Gastroesophageal sphincter (tissue), 4 donors: ENCODE results near the gene HESX1. TPM values are rescaled to one million over a fixed set of nuclear protein-coding genes. Genes with fewer than 3 reads are reported as not detected.

Source experiments
- ATAC-seq: fragments of 150-250 bp; one replicate; pipeline ENCODE4 v1.9.1; 2016; ENCODE audit warnings: mild to moderate bottlenecking, moderate library complexity
- H3K27ac ChIP-seq, 4 donors: fragments of 200-600 bp; sonication (generic) in 3 of 4; 1 replicate in 3 of 4; 2 replicates in 1 of 4; pipeline ENCODE4 v1.5.1; 2016 to 2019
- H3K27me3 ChIP-seq: fragments of 200-600 bp; sonication (generic); one replicate; pipeline ENCODE4 v1.5.1; 2019
- H3K36me3 ChIP-seq, 2 donors: fragments of 200-600 bp; sonication (generic); one replicate each; pipeline ENCODE4 v1.5.1; 2019; ENCODE audit warnings: control low read depth in 1 of 2
- H3K4me1 ChIP-seq, 3 donors: fragments of 200-600 bp; sonication (generic); 1 replicate in 2 of 3; 2 replicates in 1 of 3; pipeline ENCODE4 v1.5.1; 2016 to 2019; ENCODE audit warnings: control low read depth in 2 of 3
- H3K4me3 ChIP-seq, 2 donors: fragments of 200-600 bp; sonication (generic); one replicate each; pipeline ENCODE4 v1.5.1; 2019; ENCODE audit warnings: mild to moderate bottlenecking in 1 of 2, moderate library complexity in 1 of 2
- H3K9me3 ChIP-seq, 3 donors: fragments of 200-600 bp; sonication (generic); one replicate each; pipeline ENCODE4 v1.5.1; 2017 to 2019; ENCODE audit warnings: control low read depth in 2 of 3
- CTCF ChIP-seq, 4 experiments: fragments of 200-600 bp in 2 of 4; fragments of 450-650 bp in 2 of 4; sonication (generic) in 1 of 4; IDR thresholded peaks; one replicate each; pipeline ENCODE4 v1.5.1; 2017 to 2019; ENCODE audit warnings: antibody characterized with exemption in 4 of 4, mild to moderate bottlenecking in 2 of 4, moderate library complexity in 2 of 4
- EP300 ChIP-seq: sonication (generic); formaldehyde crosslinking; IDR thresholded peaks from one replicate; pipeline ENCODE4 v1.6.1; 2017; ENCODE audit warnings: antibody characterized with exemption, mild to moderate bottlenecking
- POLR2A ChIP-seq, 2 donors: fragments of 450-650 bp; IDR thresholded peaks; one replicate each; pipeline ENCODE4 v1.6.1; 2017; ENCODE audit warnings: antibody characterized with exemption in 2 of 2, mild to moderate bottlenecking in 2 of 2, moderate library complexity in 1 of 2
- POLR2AphosphoS5 ChIP-seq: sonication (generic); formaldehyde crosslinking; IDR thresholded peaks from one replicate; pipeline ENCODE4 v1.6.1; 2017; ENCODE audit warnings: antibody characterized with exemption
- WGBS, 2 donors: methylation state at CpG; one replicate each; pipeline ENCODE4 v1.1.5; 2018; ENCODE audit warnings: low coverage in 1 of 2; 5-methylcytosine and 5-hydroxymethylcytosine counted together
- total RNA-seq, 4 donors: library from RNA; depleted of rRNA; stranded (reverse); fragments of >200 nt; gene quantifications; one replicate each; pipeline ENCODE4 v1.1.0, GENCODE V29; 2016

Gene HESX1
- total RNA-seq, 4 donors from 2014 or later = not detected

DNA sequence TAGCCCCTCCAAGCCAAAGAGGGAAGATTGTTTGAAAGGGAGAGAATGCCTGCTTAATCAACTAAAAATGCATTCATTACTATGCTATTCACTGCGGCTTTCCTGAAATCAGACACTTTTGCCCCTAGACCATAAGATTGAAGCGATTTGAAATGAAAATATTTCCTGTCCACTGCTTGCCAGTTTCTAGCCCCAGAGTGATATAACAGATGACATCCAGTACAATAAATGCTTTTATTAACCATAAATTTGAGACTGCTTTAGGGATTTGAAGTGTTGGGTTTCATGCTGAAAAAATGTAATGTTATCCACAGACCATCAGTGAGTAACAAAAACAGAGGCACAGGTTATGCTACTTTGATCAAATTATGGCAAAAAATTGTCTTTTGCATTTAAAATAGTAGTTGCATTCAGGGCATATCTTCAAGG is 48.7 kb downstream of the HESX1 start:
- H3K4me1 ChIP-seq = peaks cover 0 to 32% (median 0%) of the 10 kb centered on the region in 3 donors
- no peaks in the 10 kb centered on the region for H3K27me3 ChIP-seq
- H3K36me3 ChIP-seq = no peaks in the 10 kb centered on the region
- 38 to 92% methylated on average over 2 of the region's 2 CpGs for WGBS, 2 donors
- H3K9me3 ChIP-seq = no peaks in the 10 kb centered on the region
- H3K4me3 ChIP-seq = no peak overlapping the region
- no peak for ATAC-seq
- no peak overlapping the region for H3K27ac ChIP-seq
- TF ChIP-seq POLR2AphosphoS5 (no peak), EP300 (no peak), POLR2A (IDR thresholded peaks at IDR 0.05) (no peak), CTCF (IDR thresholded peaks at IDR 0.05) (no peak)

DNA sequence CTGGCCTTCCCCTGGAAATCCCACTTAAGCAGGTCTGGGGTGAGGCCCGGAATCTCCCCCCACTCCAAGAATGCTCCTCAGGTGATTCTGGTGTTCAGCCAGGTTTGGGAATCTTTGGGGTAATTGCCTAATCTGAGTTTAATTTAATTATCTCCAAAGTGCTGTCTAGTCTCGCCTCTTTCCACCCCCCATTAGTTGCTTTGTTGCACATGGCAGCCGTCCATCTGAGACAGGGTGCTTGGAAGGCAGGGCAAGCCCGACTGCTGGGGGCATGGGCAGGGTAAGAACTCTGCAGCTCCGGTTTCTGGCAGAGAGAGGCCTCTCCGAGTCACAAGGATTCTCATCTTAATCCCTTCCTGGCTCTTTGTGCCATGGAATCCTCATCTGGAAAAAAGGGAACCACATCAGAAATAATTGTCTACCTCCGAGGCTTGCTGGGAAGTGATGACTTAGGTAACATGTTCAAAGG is 49.6 kb downstream of the HESX1 start:
- TF ChIP-seq EP300 = no peak
- no peak overlapping the region for H3K4me3 ChIP-seq
- no peak overlapping the region for H3K27ac ChIP-seq
- no peaks in the 10 kb centered on the region for H3K36me3 ChIP-seq
- H3K4me1 ChIP-seq = peaks cover 0 to 27% (median 0%) of the 10 kb centered on the region in 3 donors
- H3K9me3 ChIP-seq = no peaks in the 10 kb centered on the region
- ATAC-seq = no peak
- no peaks in the 10 kb centered on the region for H3K27me3 ChIP-seq
- WGBS, 2 donors = 56 to 100% methylated on average over 1 to 5 of the region's 7 CpGs

Other genes with a start within 250 kb of the HESX1 start
- not detected for gene SPATA12, start 139.3 kb downstream of the HESX1 start, total RNA-seq
- gene IL17RD, start 34.6 kb downstream of the HESX1 start, total RNA-seq = 10 to 100 TPM in 2 of 4 donors, 1 to 10 TPM in 2; 4.5 to 15.9 (median 8.7) TPM
- 10 to 100 TPM; 39.5 to 59.8 (median 56.1) TPM for gene APPL1, start 27.8 kb upstream of the HESX1 start, total RNA-seq
- under 1 TPM in 1 of 4 donors, not detected in 3; 0.16 TPM for gene ASB14, start 92.7 kb upstream of the HESX1 start, total RNA-seq